Gastroesophageal sphincter (tissue), 3 donors: ENCODE data around the gene USP11.

ENCODE experiments used
- POLR2AphosphoS5 ChIP-seq: sonication (generic); formaldehyde crosslinking; IDR thresholded peaks from one replicate; pipeline ENCODE4 v1.6.1; 2017; ENCODE audit warnings: antibody characterized with exemption
- TF ChIP-seq, protein P1 (sequence below), 4 experiments: fragments of 200-600 bp in 2 of 4; fragments of 450-650 bp in 2 of 4; sonication (generic) in 1 of 4; IDR thresholded peaks; one replicate each; pipeline ENCODE4 v1.5.1; 2017 to 2019; ENCODE audit warnings: antibody characterized with exemption in 4 of 4, mild to moderate bottlenecking in 2 of 4, moderate library complexity in 2 of 4

DNA sequence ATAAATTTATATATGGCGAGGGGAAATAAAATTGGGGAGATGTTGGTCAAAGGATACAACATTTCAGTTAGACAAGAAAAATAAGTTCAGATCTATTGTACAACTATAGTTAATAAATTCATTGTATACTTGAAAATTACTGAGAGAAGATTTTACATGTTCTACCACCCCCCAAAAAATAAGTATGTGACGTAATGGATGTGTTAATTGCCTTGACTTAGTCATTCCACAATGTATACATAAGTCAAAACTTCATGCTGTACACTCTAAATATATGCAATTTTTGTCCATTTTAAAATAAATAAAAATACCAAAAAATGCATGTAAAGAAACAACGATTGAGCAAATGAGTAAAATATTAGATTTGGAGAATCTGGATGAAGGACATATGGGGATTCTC is 1.8 kb downstream of the USP11 start:
- TF ChIP-seq, protein P1, sequence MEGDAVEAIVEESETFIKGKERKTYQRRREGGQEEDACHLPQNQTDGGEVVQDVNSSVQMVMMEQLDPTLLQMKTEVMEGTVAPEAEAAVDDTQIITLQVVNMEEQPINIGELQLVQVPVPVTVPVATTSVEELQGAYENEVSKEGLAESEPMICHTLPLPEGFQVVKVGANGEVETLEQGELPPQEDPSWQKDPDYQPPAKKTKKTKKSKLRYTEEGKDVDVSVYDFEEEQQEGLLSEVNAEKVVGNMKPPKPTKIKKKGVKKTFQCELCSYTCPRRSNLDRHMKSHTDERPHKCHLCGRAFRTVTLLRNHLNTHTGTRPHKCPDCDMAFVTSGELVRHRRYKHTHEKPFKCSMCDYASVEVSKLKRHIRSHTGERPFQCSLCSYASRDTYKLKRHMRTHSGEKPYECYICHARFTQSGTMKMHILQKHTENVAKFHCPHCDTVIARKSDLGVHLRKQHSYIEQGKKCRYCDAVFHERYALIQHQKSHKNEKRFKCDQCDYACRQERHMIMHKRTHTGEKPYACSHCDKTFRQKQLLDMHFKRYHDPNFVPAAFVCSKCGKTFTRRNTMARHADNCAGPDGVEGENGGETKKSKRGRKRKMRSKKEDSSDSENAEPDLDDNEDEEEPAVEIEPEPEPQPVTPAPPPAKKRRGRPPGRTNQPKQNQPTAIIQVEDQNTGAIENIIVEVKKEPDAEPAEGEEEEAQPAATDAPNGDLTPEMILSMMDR (IDR thresholded peaks at IDR 0.05): no peak
- no peak for TF ChIP-seq POLR2AphosphoS5
